Epithelial cell of esophagus (primary cell): ENCODE data around the gene BOK.

Experiments used
- DNase-seq: peaks from one replicate; pipeline ENCODE4 v3.0.0; 2010; ENCODE audit warnings: low read depth
- H3K4me3 ChIP-seq: 2 replicates; pipeline ENCODE4 v1.5.1; 2011; ENCODE audit warnings: mild to moderate bottlenecking, low read length, control low read depth
- TF ChIP-seq, protein P1 (sequence below): IDR thresholded peaks from 2 replicates; pipeline ENCODE4 v1.5.1; 2011; ENCODE audit warnings: low read depth, mild to moderate bottlenecking, low read length, control low read depth, inconsistent platforms; ENCODE audit not compliant: insufficient read depth; ENCODE audit errors: missing control alignments

The BOK gene

DNA sequence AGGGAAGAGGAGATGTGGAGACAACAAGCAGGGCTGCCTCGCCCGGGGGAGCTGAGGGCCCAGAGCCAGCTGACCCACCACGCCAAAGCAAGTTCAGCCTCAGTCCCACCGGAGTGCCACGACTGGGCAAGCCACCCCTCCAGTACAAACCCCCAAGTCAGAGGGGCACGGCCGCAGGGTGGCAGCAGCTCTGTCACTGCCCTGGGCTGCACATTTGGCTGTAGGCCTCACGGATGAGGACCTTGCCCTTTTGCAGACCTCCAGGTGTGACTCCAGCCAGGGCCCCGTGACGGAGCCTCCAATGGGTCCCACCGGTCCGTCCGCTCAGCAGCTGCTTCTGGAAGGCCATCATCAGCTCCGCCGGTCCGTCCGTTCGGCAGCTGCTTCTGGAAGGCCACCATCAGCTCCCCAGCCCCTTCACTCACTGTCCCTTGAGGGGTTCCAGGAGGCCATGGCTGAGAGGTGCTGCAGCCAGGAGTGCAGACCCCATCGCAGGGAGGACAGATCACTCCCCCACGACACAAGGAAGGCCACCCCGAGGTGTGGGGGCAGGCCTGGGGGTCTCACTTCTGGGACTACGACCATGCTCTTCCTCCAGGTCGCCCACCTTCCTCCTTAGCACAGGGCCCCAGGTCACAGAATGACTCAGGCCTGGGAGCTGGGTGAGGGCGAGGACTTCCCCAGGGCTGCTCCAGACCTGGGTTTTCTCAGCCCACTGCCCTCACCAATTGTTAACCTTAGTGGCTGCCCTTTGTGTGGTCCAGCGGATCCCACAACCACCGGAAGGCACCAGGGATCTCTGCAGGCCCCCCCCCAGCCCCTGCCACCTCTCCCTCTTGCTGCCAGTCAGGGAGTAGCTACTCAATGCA, 25.6 kb upstream of the BOK start:
- TF ChIP-seq, protein P1, sequence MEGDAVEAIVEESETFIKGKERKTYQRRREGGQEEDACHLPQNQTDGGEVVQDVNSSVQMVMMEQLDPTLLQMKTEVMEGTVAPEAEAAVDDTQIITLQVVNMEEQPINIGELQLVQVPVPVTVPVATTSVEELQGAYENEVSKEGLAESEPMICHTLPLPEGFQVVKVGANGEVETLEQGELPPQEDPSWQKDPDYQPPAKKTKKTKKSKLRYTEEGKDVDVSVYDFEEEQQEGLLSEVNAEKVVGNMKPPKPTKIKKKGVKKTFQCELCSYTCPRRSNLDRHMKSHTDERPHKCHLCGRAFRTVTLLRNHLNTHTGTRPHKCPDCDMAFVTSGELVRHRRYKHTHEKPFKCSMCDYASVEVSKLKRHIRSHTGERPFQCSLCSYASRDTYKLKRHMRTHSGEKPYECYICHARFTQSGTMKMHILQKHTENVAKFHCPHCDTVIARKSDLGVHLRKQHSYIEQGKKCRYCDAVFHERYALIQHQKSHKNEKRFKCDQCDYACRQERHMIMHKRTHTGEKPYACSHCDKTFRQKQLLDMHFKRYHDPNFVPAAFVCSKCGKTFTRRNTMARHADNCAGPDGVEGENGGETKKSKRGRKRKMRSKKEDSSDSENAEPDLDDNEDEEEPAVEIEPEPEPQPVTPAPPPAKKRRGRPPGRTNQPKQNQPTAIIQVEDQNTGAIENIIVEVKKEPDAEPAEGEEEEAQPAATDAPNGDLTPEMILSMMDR = no peak

DNA sequence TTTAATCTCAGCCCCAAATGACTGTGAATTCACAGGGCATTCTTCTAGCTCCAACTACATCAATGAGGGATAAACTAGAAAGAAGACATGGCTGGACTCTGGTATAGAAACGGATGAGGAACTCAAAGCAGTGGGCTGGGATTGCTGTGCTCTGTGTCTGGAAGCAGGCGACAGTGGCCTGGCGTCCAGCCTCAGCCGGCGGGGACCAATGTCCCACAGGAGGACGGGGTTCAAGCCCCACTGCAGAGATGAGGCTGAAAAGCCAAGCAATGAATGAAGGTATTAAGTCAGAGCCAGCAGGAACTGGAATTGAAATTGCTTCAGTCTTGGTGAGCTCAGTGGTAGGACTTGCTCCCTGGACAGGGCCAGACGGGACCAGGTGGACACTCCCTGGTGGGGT, 24.3 kb upstream of the BOK start:
- TF ChIP-seq, protein P1 = no peak
- DNase-seq = no peak
- no peak overlapping the region for H3K4me3 ChIP-seq

More for the DNA sequence above, 25.6 kb upstream of the BOK start:
- no peak for DNase-seq
- H3K4me3 ChIP-seq = no peak overlapping the region

DNA sequence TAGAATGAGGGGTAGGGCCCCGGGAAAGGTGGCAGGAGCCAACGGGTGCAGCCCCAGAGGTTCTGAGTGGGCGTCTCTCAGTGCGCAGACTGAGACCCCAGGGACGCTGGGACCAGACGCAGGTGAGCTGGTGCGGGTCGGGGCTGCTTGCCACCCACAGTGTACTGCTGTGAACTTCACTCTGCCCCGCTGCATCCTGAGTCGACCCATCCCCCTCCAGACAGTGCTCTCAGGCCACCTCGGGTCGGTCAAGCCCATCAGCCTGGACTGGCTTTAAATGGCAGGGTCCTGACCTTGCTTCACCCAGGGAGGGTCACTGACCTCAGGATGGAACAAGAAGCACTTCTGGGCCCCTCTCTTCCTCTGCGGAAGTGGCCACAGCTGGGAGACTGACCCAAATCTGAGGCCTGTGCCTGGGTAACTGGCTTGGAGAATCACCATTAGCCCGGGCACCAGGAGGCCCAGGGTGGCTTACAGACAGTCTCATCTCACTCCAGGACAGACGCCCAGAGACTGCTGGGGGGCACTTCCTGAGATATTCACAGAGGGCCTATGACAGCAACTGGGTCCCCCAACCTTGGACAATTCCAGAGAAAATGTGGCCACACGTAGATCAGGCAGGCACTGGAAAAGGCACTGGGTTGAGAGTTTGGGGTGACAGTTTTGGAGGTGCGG, 23.7 kb upstream of the BOK start:
- DNase-seq = no peak
- TF ChIP-seq, protein P1 = no peak
- H3K4me3 ChIP-seq = no peak overlapping the region

DNA sequence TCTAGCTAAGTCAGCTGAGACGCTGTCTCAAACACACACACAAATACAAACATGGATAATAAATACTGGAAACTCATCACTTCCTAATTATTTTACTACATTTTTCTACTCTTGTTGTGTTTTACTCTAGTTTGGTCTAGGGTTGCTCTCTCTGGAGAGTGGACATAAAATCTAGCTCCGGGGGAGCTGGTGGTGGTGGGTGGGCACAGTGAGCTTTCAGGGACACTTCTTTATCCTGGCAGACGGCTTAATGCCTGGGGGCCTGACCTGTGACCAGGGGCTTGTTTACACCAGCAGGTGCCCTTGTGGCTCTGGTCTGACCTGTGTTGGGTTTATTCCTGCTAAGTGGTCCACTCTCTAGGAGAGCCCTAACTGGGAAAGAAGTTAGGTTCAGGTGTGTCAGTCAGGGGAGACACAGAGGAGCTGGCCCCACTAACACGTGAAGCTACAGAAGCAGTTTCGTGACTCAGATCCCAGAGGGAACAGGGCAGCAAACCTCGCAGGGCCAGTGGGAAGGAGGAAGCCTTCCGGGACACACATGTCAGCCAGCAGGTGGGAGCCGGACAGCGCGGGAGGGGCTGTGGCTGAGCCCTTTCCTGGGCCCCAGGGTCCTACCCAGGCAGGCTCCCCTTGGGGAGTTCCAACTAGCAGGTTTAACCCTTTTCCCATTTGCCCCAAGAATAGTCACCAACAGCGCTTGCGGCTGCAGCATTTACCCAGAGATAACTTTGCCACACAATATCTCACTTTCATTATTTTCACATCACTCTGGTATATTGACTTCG, 22.5 kb upstream of the BOK start:
- no peak overlapping the region for H3K4me3 ChIP-seq
- DNase-seq = peak; percentile 32
- TF ChIP-seq, protein P1 = no peak

DNA sequence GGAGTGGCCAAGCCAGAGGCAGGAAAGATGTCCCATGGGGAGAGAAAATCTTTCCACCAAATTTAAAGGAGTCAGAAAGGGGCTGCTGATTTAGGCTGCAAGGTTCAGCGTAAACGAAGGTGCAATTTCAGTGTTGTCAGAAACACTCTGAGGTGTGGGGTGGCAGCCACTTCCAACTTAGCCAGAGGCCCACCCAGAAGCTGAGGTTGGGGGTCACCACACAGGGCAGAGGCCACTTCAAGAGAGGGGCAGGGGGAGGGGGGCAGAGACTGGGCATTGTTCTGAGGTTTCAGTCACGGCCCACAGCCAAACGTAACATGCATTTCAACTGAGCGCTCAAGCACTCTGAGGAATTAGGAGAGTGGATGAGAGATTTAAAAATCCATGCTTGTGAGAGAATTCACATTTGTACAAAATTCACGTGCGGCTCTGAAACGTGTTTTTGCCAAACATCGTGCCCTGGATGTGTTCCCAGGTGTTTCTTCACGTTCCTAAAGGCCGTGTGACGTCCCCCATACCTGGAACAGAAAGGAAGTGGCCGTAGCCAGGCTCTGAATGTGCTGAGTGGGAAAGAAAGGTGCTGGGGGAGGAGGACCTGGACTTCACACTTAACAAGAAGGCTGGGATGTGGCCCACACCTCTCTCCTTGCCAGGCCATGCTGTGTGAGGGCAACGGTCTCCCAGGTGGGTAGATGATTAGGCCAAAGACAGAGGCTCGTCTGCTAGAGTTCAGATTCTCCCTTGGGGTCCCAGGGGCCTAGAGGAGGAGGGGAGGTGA, 19.5 kb upstream of the BOK start:
- TF ChIP-seq, protein P1 = no peak
- H3K4me3 ChIP-seq = no peak overlapping the region
- DNase-seq = no peak

DNA sequence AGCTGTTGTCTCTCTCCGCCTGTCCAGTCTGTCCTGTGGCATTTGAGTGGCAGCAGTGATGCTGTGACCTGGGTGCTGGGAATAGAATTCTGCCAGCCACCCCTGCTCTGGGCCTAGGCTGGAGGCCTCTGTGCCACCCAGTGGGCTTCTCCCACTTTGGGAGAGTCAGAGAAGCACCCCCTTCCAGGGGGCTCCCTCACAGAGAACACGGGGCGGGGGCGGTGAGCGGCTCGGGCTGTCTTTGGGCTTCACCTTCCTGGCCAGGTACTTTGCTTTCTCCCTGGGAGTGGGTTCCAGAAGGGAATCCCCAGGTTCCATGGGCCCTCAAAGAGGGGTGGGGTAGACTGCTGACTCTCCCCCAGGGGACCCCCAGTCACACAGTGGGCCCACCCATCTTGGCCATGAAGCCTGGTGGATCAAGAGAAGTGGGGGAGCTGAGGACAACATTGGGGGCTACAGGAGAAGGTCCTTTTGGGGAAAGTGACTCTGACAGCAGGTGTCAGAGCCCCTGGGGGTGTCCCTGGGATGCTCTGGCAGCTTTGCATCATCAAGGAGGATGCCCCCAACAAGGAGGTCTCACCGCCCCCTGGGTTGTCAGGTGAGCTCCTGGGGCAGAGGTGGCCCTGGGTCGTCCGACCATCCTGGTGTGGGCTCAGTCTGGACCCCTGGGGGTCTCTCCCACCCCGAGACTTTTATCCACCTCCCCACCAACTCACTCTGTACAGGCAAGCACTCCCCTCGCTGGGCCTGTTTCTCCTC, 18.8 kb upstream of the BOK start:
- DNase-seq = no peak
- TF ChIP-seq, protein P1 = no peak
- no peak overlapping the region for H3K4me3 ChIP-seq
